Gastroesophageal sphincter (tissue), 3 donors: ENCODE results near the gene TAAR8.

Source experiments
- CTCF ChIP-seq, 4 experiments: fragments of 200-600 bp in 2 of 4; fragments of 450-650 bp in 2 of 4; sonication (generic) in 1 of 4; IDR thresholded peaks; one replicate each; pipeline ENCODE4 v1.5.1; 2017 to 2019; ENCODE audit warnings: antibody characterized with exemption in 4 of 4, mild to moderate bottlenecking in 2 of 4, moderate library complexity in 2 of 4
- POLR2A ChIP-seq, 2 donors: fragments of 450-650 bp; IDR thresholded peaks; one replicate each; pipeline ENCODE4 v1.6.1; 2017; ENCODE audit warnings: antibody characterized with exemption in 2 of 2, mild to moderate bottlenecking in 2 of 2, moderate library complexity in 1 of 2
- POLR2AphosphoS5 ChIP-seq: sonication (generic); formaldehyde crosslinking; IDR thresholded peaks from one replicate; pipeline ENCODE4 v1.6.1; 2017; ENCODE audit warnings: antibody characterized with exemption

GRCh38 chr6:132524646-132525045 is 27.8 kb upstream of the TAAR8 start:
- TF ChIP-seq CTCF (IDR thresholded peaks at IDR 0.05), result no peak
- no peak for TF ChIP-seq POLR2AphosphoS5
- no peak for TF ChIP-seq POLR2A (IDR thresholded peaks at IDR 0.05)
